Keratinocyte (primary cell): ENCODE results near the gene SRPK2.

Experiments
- EZH2 ChIP-seq: IDR thresholded peaks from one replicate; pipeline ENCODE4 v1.6.1; 2012; ENCODE audit warnings: inconsistent platforms, mild to moderate bottlenecking, low read length, moderate library complexity
- TF ChIP-seq, protein P1 (sequence below), 3 experiments: IDR thresholded peaks in 1 of 3; conservative IDR thresholded peaks in 1 of 3; optimal IDR thresholded peaks in 1 of 3; 2 replicates in 2 of 3; 3 replicates in 1 of 3; pipeline versions ENCODE3 to v1.5.1; 2011; ENCODE audit warnings: low read length in 3 of 3, mild to moderate bottlenecking in 3 of 3, moderate library complexity in 2 of 3, control low read depth in 1 of 3, inconsistent platforms in 1 of 3; ENCODE audit not compliant: insufficient read depth in 2 of 3; ENCODE audit errors: extremely low read depth in 1 of 3

GRCh38 chr7:105257338-105257737, 131.4 kb downstream of the SRPK2 start:
- TF ChIP-seq, protein P1, sequence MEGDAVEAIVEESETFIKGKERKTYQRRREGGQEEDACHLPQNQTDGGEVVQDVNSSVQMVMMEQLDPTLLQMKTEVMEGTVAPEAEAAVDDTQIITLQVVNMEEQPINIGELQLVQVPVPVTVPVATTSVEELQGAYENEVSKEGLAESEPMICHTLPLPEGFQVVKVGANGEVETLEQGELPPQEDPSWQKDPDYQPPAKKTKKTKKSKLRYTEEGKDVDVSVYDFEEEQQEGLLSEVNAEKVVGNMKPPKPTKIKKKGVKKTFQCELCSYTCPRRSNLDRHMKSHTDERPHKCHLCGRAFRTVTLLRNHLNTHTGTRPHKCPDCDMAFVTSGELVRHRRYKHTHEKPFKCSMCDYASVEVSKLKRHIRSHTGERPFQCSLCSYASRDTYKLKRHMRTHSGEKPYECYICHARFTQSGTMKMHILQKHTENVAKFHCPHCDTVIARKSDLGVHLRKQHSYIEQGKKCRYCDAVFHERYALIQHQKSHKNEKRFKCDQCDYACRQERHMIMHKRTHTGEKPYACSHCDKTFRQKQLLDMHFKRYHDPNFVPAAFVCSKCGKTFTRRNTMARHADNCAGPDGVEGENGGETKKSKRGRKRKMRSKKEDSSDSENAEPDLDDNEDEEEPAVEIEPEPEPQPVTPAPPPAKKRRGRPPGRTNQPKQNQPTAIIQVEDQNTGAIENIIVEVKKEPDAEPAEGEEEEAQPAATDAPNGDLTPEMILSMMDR (optimal IDR thresholded peaks at IDR 0.05 in 1 of 3, IDR thresholded peaks at IDR 0.05 in 1 of 3, conservative IDR thresholded peaks at IDR 0.05 in 1 of 3; ENCODE audit: extremely low read depth in 1 of 3, insufficient read depth in 2 of 3, low read length in 3 of 3), result no peak
- no peak for TF ChIP-seq EZH2
